Activated T-helper 1 cell treated with Interleukin-2 at 50 U/mL for 16 hours (primary cell): ENCODE results near the gene NOL4L.
"Not testable (repeated sequence)": the region's sequence is repeated elsewhere in the genome, so short reads cannot be mapped to it uniquely, and the experiment has no call there.

Experiments used
- DNase-seq: peaks from one replicate; pipeline ENCODE4 v3.0.0-alpha.2; 2020; ENCODE audit warnings: low read depth

Gene NOL4L

DNA sequence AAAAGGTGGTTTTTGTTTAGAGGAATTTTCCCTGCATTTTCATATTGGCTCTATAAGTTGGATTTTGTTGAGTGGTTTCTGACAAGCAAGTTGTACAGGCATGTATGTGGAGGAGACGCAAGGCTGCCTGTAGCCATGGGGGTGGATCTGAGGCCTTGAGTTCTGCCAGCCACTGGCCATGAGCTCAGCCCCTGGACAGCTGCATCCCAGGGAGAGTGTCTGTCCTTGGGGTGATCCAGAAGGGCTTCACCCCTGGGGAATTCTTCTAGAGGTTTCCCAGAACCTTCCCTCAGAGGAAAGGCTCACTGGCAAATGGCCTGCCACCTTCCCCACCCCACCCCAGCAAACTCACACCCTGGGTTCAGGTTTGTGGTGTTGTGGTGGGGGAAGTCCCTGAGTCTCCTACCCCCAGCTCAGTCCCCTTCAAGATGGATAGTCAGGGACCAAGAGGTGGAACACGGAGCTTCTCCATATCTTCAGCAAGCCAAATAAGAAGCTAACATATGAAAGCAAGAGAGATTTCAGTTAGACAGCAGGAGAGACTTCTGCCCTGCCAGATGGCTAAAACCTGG is 11.6 kb upstream of the NOL4L start:
- no peak for DNase-seq

GRCh38 chr20:32595143-32595542 is 10.0 kb upstream of the NOL4L start:
- DNase-seq: no peak

DNA sequence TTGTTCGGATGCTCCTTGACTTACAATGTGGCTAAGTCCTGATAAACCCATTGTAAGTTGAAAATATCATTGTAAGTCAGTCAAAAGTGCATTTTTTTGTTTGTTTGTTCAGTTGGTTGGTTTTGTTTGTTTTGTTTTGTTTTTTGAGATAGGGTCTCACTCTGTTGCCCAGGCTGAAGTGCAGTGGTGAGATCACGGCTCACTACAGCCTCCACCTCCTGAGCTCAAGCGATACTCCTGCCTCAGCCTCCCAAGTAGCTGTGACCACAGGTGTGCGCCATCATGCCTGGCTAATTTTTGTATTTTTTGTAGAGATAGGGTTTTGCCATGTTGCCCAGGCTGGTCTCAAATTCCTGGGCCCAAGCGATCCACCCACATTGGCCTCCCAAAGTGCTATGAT is 9.5 kb upstream of the NOL4L start:
- not testable (repeated sequence) for DNase-seq

- DNase-seq: no peak
These were observed 9.1 kb upstream of the NOL4L start for GRCh38 chr20:32594204-32594603.

GRCh38 chr20:32592616-32593015 is 7.5 kb upstream of the NOL4L start:
- DNase-seq: not testable (repeated sequence)

DNA sequence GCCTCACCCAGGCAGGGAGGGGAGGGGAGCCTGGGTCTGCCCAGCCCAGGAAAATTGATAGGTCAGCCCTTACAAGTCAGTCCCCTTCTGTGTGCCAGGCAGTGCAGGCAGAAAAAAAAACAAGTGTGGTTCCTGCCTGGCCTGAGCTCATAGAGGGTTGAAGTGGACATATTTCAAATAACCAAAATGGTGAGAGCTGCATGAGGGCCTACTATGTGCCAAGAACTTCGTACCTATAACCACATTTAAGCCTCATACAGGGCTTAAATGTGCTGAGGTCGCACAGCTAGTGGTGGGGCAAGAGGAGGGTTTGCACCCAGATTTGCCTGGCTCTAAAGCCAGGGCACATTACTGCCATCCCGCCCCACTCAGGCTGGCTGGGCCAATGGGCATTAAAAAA is 6.9 kb upstream of the NOL4L start:
- DNase-seq: no peak

GRCh38 chr20:32589769-32590168 is 4.6 kb upstream of the NOL4L start:
- no peak for DNase-seq

DNA sequence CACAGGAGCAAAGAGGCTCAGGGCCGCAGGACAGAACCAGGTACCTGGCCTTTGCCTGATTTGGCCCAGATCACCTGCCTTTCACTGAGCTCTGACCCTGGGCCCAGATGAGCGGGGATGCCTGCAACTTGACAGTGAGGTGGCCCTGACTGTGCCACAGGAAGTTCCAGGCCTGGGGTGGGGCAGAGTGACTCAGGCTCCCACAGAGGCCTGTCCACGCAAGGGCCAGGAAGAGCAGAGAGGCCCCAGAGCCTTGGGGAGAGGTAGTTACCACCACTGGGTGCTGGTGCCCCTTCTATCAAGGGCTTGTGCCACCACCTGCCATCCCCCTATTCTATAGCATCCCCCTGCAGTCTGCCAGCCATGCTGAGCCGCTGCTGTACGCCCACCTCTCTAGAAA is 4.1 kb upstream of the NOL4L start:
- DNase-seq: no peak

GRCh38 chr20:32588040-32588439 is 2.9 kb upstream of the NOL4L start:
- no peak for DNase-seq

DNA sequence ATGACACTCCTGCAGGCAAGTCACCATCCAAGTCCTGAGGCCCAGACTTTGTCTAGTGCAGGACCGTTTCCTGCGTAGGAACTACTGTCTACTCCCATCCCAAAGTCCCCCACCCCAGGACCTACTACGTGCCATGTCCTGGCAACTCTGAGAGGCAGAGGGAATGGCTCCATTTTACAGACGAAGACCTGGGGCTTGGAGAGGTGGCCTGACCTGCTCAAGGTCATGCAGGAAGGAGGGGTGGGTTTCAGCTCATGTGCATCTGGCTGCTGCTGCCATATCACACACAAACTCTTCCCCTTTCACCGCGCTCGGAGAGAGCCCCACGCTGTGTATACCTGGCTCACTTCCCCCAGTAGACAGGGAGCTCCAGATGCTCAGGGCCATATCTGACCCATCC is 1.2 kb upstream of the NOL4L start:
- DNase-seq: no peak

- DNase-seq: no peak
These were observed 524 bp upstream of the NOL4L start for GRCh38 chr20:32585586-32586127.

DNA sequence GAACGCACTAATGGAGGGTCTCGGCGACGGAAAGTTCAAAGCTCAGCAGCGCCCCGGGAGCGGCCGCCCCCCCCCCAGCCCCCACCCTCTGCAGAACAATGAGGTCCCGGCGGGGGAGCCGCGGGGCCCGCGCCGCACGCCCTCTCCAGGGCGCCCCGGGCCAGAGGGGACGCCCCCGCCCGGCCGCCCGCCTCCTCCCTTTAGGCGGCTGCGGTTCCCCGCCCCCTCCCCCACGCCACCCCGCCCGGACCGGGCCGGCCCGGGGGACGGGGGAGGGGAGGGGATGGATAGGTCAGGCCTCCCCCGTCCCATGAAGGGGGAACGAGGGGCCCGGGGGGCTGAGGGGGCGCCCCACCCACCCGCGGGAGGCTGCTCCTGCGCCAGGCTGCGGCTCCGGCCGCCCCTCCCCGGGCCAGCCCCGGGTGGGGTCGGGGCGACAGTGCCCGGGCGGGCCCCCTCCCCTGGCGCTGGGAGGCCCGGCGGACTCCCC is 1.5 kb downstream of the NOL4L start:
- peak; percentile 14 for DNase-seq

DNA sequence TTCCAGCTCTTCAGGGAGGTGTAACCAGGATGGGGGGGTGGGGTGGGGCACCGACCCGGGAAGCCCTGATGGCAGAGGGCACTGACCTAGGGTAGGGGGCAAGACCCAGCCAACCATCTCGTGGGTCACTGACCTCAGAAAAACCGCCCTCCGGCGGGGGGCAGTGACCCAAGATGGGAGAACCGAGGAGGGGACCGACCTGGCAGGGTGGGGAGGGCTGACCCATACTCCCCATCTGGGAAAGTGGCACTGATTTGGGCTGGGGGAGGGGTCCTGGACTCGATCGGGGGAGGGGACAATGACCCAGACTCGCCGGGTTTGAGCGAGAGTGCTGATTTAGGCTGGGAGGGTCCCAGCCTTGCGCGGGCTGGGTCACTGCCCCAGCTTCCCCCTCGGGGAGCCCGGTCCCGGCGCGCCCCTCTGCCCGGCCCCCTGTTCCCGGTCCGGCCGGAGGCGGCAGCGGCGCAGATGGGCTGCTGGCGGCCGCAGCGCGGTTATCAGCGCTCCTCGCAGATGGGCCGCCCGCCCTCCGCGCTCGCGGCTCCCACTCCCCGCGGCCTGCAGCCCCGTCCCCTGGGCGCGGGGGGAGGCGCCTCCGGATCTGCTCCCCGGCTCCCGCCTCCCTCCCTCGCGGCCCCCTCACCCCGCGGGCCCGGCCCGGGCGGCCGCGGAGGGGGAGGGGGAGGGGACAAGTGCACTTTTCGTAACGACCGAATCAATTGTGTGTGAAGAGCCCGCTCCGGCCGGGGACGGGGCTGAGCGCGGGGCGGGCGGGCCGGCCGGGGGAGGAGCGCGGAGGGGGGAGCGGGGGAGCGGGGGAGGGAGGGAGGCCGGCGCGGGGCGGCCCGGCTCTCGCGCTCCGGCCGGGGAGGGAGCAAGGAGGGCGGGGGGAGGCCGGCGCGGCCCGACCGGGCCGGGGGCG is 2.2 kb downstream of the NOL4L start:
- DNase-seq: peak; percentile 17

- no peak for DNase-seq
These were observed 3.1 kb downstream of the NOL4L start for GRCh38 chr20:32581839-32582658.

GRCh38 chr20:32580970-32581838 is 3.9 kb downstream of the NOL4L start:
- DNase-seq: no peak

GRCh38 chr20:32580219-32580969 is 4.7 kb downstream of the NOL4L start:
- no peak for DNase-seq

- DNase-seq: no peak
These were observed 6.2 kb downstream of the NOL4L start for GRCh38 chr20:32578840-32579390.

- not testable (repeated sequence) for DNase-seq
These were observed 7.1 kb downstream of the NOL4L start for GRCh38 chr20:32578062-32578461.

- no peak for DNase-seq
These were observed 7.5 kb downstream of the NOL4L start for GRCh38 chr20:32577657-32578056.

- no peak for DNase-seq
These were observed 8.1 kb downstream of the NOL4L start for GRCh38 chr20:32577023-32577422.
